IPS-NIHi7 (cell line): ENCODE measurements around the gene GATAD2A.
A peak's percentile ranks its signal among the peaks of the same experiment; 100 is the strongest.

ENCODE experiments used
- DNase-seq: peaks from one replicate; pipeline ENCODE4 v3.0.0; 2012; ENCODE audit warnings: mixed read lengths; ENCODE audit errors: extremely low spot score

GATAD2A gene

DNA sequence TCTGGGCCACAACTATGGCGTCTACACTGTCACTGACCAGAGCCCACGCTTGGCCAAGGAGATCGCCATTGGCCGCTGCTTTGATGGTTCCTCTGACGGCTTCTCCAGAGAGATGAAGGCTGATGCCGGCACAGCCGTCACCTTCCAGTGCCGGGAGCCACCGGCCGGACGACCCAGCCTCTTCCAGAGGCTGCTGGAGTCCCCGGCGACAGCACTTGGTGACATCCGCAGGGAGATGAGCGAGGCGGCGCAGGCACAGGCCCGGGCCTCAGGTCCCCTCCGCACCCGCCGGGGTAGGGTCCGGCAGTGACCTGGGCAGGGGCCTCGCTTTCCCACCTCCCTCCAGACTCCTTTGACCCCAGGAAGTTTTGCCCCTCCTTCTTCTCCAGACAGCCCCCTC is 140.2 kb downstream of the GATAD2A start:
- no peak for DNase-seq

DNA sequence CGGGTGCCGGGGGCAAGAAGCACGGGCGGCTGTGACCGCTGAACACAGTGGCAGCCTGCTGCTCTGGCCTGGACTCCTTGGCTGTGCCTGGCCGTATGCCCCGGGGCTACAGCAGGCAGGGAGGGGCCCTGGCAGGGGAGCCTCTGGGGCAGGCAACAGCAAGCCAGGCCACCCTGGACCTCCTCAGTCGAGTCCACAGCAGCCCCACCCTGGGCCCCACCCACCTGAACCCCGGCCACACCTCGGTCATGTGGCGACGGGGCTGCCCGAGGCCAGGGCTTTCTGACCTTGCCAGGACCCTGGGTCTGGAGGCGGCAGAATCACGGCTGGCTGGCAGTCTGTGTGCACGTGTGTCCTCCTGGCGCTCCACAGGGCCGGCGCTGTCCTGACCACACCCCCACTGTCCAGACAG is 141.3 kb downstream of the GATAD2A start:
- DNase-seq = no peak

DNA sequence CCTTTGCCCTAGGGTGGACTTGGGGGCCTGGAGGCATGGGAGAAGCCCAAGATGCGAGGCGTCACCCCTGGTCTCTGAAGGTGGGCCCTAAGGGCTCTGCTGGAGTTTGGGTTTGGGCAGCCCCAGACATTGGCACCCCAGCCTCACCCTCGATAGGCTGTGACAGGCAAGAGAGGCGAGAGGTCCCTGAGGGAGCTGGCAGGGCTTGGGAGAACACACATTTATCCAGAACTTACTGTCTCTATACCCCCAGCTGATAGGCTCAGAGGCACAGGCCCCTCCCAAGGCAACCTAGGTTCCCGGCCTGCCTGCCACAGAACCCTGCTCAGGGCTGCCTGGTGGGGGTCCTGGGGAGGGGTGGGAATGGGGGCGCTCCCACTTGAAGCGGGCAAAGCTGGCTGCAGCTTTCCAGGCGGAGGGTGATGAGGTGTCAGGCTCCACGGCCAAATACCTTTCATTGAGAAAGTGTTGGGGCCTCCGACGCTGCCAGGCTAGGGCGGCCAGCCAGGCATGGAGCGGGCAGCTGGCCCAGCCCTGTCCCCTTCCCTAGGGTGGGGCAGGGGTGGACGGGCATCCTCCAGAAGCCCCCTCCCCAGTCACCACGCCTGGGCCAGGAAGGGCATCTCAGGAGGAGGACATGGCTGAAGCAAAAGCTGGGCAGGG is 142.3 kb downstream of the GATAD2A start:
- DNase-seq = no peak

DNA sequence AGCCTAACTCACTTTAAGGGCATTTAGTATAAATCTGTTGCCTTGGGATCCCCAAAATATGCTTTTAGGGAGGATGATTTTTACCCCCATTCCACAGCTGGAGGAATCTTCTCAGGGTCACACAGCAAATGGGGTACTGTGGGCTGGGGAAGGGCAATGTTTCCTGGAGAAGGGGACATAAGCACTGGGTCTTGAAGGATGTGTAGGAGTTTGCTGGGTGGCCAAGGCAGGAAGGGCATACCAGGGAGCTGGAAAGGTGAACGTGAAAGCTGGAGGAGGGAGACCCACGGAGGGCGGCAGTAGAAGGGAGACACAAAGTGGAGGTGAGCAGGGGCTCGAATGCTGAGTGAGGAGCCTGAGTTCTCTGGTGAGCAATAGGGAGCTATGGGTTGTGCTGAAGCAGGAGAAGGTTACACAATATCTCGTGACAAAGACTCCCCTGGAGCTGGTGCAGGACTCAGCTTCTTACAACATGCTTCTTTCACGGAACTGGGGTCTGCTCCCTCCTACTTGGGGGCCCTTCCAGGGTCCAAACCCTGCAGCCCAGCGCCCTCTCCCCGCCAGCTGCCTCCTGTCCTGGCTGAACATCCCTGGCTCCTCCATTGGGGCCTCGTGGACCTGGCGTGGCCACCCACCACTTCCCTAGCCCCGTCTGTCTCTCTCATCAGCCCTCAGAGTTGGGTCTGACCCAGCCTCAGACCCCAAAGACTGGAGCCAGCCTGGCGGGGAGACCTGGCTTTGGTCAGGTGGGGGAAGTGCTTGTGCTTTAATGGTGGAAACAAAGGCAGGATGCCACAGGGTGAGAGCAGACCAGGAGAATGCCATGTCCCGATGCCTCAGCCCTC is 143.7 kb downstream of the GATAD2A start:
- DNase-seq = no peak

DNA sequence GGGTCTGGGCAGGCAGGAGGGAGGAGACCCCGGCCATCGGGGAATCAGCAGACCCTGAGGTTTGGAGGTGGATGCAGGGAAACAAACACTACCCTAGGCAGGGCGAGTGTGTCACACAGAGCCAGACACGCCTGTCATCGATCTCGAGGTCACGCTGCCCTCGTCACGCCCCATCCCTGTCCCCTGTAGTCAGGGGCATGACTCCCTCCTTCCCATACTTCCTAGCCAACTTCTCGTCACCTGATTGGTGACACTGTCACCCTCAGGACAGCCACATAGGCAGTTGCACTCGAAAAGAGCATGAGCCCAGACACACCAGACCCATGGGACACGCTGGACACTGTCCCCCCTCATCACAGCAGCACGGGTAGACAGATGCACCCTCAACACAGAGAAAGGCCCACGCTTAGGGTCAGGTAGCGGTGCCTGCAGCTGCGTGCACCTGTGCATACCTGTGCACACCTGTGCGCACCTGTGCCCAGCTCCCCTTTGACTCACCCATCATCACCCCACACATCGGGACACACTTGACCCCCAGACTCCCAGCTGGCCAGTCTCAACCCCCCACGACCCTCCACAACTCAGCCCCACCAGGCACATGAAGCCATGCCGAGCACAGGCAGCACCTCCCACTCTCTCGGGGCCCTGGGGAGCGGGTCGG is 144.5 kb downstream of the GATAD2A start:
- DNase-seq = no peak

DNA sequence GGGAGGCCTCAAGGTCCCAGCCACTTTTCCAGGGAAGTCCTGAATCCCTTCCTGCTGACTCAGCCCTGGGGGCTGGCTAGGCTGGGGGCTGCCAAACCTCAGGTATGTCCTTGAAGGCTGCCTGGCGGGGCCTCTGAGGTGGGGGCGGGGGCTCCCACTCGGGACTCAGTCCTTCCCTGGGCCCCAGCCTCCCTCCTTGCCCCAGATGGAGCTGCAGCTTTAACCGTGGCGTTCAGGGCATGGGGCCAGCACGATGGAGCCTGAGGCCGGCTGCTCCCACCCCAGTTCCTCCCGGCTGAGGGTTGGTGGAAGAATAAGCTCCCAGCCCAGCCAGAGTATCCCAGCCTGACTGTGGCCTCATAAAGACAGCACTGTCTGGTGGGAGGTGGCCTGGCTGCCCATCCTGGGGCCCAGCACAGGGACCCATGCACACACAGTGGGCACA is 145.0 kb downstream of the GATAD2A start:
- DNase-seq = no peak

DNA sequence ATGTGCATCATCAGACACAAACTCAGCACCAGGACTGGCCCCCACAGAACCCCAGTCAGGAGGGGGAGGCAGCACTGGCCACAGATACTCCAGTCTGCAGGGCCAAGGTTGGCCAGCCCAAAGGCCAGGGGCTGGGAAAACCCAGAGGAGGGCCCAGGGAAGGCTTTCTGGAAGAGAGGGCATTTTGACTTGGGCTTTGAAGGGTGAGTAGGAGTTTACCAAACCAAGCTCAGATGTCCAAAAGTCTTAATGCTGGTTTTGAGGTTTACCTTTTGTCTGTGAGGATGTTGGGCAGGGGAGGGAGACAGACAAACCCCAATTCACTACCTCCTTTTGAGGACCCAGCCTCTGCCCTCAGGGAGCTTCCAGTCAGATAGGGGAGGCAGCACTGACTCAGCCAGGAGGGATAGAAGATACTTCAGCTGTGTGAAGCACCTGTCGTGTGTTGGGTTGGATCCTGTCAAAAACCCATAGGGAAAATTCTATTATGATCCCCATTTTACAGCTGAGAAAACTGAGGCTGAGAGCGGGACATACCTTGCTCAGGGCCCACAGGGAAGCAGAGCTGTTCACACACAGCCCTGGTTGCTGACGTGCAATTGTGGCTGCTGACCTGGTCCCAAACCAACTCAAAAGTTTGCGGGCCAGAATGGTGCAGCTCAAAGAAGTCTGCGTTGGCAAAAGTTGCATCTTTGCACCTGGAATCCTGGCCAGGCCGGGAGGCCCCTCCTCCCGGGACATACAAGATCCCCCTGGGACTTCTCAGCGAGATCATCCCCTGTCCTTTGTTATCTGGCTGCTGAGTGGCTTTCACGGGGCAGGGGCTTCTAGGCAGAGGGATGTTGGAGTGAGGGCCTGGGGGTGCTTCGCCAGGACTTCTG is 145.7 kb downstream of the GATAD2A start:
- no peak for DNase-seq

DNA sequence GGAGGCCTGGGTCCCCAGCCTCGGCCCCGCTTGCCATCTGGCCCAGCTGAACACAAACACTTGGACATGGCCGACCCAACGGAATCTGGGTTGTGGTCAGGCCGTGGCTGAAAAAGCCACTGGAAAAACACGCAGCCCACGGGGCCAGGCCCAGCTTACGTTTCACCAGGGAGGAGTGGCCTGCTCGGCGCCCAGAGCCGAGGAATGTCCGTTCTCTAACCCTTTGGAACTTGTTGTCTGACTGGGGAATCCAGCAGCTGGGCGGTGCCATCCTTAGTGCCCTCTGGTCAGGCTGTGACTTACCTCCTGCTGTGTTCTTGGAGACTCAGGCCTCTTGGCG is 146.3 kb downstream of the GATAD2A start:
- DNase-seq = no peak

DNA sequence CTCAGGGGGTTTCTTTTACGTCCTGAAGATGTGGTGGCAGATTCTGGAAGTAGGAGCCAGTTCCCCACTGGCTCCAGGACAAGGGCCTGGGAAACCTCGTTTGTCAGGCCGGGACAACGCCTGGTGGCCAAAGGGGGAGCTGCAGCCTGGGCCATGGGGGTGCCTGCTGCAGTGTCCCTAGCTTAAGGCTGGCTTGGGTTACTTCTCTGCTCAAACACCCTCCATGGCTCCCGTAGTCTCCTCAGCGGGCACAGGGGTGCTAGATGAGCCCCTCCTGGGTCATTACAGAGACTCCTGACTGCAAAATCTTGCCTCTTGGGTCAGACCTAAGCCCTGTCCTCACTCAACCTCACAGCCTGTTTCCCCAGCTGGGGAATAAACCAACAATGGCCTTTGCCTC is 147.3 kb downstream of the GATAD2A start:
- peak; percentile 86 for DNase-seq

DNA sequence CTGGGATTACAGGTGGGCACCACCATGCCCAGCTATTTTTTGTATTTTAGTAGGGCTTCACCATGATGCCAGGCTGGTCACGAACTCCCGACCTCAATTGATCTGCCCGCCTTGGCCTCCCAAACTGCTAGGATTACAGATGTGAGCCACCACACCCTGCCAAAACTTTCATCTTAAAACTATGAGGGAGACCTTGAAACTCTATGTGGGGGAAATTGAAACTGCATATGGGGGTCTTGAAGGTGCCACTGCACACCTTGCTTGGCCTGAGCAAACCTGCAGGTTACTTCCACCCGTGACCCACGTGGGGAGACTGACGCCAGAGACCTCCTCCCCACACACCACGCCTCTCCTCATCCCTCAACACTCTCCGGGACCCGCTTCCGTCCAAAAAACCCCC is 148.2 kb downstream of the GATAD2A start:
- no peak for DNase-seq

DNA sequence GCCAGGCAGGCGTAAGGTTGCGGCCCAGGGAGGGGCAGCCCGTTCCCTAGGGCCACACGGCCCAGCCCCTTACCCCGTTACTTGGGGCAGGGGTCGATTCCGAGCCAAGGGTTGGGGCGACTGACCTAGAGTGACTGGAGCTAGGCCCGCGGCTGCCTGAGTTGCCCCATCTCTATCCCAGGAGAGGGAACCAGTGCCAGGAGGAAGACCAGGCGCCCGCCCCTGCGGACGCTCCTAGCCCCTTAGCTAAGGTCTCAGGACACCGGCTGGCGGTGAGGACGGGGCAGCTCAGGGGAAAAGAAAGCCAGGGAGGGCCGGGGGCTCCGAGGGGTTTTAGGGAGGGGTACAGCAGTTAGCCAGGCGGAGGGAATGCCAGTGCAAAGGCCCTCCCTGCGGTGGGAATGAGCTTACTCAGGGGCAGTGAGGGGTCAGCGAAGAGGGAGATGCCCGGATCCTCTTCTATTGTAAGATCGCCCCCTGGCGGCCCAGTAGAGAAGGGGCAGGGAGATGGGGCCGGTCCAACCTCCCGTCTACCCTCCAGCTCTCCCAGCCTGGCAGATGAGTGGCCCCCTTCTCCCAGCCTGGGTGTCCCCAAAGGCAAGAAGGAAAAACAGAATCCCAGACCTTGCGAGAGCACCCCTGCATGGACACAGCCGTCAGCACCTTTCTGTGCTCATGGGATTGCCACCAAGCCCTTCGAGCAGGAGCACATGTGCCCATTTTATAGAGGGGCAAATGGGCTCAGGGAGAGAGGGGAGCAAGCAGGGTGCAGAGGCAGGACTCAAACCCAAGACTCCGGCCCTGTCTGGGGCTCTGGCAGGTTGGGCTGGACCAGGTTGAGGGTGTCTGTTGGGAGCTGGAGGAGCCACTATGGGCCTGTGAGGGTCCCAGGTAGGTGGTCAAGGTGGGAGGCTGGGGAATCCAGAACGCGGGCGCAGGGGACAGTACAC is 148.9 kb downstream of the GATAD2A start:
- DNase-seq = peak; percentile 92

DNA sequence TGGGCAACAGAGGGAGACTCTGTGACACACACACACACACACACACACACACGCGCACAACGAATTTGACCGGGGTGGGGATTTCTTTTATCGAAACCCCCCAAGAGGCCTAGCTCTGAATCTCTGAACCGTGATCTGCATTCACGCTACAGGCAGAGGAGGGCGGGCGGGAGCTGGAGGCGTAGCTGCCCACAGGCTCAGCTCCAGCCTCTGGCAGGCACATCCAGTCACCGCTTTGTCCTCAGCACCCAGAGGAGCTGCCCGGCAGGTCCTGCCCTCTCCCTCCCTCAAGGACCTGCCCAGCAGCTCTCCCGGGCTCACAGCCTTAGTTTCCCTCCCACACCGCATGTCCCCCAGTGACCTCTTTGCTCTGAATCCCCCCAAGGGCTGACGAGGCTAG is 152.6 kb downstream of the GATAD2A start:
- no peak for DNase-seq
